GM19324 (cell line): Measurements from ENCODE around the gene HSPA5.
"Not testable (repeated sequence)": the region's sequence is repeated elsewhere in the genome, so short reads cannot be mapped to it uniquely, and the experiment has no call there.

Source experiments
- ATAC-seq: cut with Tn5 transposase; IDR thresholded peaks from one replicate; pipeline ENCODE4 v1.9.1; 2021; ENCODE audit warnings: mild to moderate bottlenecking, moderate library complexity; ENCODE audit not compliant: unreplicated experiment, low FRiP score

The HSPA5 gene

DNA sequence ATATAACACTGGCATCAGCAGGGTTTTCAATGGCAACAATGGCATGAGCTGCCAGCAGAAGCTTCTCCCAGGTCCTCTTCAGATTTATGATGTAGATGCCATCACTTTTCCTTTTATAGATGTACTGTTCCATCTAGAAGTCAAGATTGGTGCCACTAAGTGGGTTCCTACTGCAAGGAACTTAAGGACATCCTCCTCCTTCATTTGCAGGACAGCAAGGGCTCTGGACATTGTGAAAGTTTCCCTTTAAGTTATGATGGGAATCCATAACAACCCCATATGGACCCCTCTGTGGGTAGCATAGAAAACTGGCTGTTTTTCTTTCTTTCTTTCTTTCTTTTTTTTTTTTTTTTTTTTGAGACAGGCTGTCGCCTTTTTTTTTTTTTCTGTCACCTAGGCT, 45.6 kb downstream of the HSPA5 start:
- ATAC-seq = not testable (repeated sequence)

GRCh38 chr9:125194466-125194865, 46.7 kb downstream of the HSPA5 start:
- ATAC-seq = not testable (repeated sequence)

- no peak for ATAC-seq
These were observed 50.8 kb downstream of the HSPA5 start for GRCh38 chr9:125190361-125190801.

DNA sequence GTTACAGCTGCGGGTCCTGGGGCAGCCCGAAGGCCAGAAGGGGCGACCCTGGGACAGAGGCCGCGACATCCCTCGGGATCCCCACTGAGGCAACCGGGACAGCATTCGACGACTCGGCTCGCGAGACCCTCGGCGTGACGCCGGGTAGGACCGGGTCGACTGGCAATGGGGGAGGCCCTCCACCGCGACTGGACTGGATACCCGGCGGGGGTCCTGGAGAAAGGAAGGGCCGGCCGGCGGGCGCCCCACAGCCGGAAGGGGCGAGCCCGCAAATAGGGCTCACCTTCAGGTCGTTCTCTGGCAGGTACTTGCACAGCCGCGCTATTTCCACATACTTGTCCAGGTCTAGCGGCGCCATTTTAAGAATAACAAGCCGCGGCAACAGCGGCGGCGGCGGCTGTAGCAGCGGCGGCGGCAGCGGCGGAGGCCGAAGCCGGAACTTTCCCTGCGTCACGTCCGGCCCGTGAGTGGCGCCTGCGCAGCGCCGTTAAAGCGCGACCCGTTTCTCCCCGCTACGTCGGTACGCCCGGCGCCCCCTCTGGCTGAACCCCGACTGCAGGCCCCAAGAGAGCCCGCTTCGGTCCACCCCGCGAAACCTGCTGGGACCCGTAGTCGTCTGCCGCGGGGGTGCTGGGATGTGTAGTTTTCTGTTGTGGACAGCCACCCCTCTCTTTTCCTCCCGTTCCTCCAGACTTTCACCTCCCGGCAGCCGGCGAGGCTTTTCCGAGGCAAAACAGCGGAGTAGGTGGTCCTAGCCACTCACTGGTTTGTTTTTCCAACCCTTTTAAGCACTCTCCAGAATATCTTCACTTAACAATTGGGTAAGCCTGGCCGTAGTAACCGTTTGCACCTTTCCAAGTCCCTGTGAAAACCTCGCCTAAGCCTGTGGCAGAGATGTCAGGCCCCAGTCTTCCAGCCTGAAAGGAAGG, 51.5 kb downstream of the HSPA5 start, which contains the start of gene PPP6C:
TSS of gene PPP6C (minus strand) at position 443 of the 929 bp plus-strand sequence. CDS start at position 358, 85 bp downstream.
- peak; percentile 95 for ATAC-seq

DNA sequence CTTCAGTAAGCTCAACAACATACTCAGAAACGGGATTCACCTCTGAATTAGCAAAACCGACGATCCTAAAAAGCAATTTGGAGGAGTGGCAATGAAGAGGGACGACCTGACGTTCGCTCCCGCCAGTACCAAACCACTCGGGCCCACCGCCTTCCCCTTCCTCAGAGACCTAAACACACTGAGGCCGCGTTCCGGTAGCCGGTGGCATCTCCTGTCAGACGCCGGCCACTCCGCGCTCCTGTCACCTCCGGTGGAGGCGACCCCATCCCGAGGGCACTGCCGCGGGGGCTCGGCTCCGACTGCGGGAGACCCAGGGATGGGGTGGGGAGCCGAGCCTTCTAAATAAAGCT, 52.2 kb downstream of the HSPA5 start:
- ATAC-seq = peak; percentile 24
